H1 (cell line): ENCODE measurements around the gene MAPK8. TPM values are rescaled to one million over a fixed set of nuclear protein-coding genes. Genes with fewer than 3 reads are reported as not detected.

Source experiments
- CTCF ChIA-PET: fragments of 300-600 bp; sonication (Branson Sonifier 250); formaldehyde crosslinking; loops from one replicate; lab custom pipeline; 2021; ENCODE audit not compliant: partially characterized antibody; lab: Charles Lee
- POLR2A ChIA-PET: fragments of 300-600 bp; sonication (Branson Sonifier 250); formaldehyde crosslinking; loops from one replicate; lab custom pipeline; 2021; ENCODE audit warnings: inconsistent platforms; ENCODE audit not compliant: partially characterized antibody; lab: Charles Lee
- DNase-seq, 2 experiments: peaks; one replicate each; pipeline versions ENCODE4 v3.0.0 to v3.0.0-alpha.2; 2010 to 2022; ENCODE audit warnings: low spot score in 2 of 2, low read depth in 1 of 2, mixed read lengths in 1 of 2
- FAIRE-seq: peaks from 2 replicates; lab custom pipeline; 2011; peaks lifted over from hg19 to GRCh38; lab: Jason Lieb, UNC
- H2AFZ ChIP-seq: 2 replicates; pipeline ENCODE4 v1.8.1; 2012; ENCODE audit warnings: low read length, inconsistent platforms
- H2AK5ac ChIP-seq: 2 replicates; pipeline ENCODE4 v1.6.1; 2013; ENCODE audit warnings: low read depth, low read length
- H2BK120ac ChIP-seq: replicated peaks from 2 replicates; pipeline ENCODE3; 2013; ENCODE audit warnings: low read depth, low read length, inconsistent platforms
- H2BK12ac ChIP-seq: 2 replicates; pipeline ENCODE4 v1.6.1; 2013; ENCODE audit warnings: low read depth, low read length
- H2BK15ac ChIP-seq: 2 replicates; pipeline ENCODE4 v1.6.1; 2013; ENCODE audit warnings: low read length
- H2BK20ac ChIP-seq: 2 replicates; pipeline ENCODE4 v1.6.1; 2013; ENCODE audit warnings: low read length
- H2BK5ac ChIP-seq: 2 replicates; pipeline ENCODE4 v1.6.1; 2013; ENCODE audit warnings: low read depth, low read length
- H3K14ac ChIP-seq: 2 replicates; pipeline ENCODE4 v1.6.1; 2013; ENCODE audit warnings: inconsistent platforms; ENCODE audit not compliant: insufficient read length
- H3K18ac ChIP-seq: 2 replicates; pipeline ENCODE4 v1.6.1; 2013; ENCODE audit warnings: low read length; ENCODE audit errors: extremely low read depth
- H3K23ac ChIP-seq: 2 replicates; pipeline ENCODE4 v1.6.1; 2013; ENCODE audit warnings: inconsistent platforms; ENCODE audit not compliant: insufficient read length
- H3K23me2 ChIP-seq: 2 replicates; pipeline ENCODE4 v1.6.1; 2013; ENCODE audit warnings: low read depth, low read length
- H3K27ac ChIP-seq: 2 replicates; pipeline ENCODE4 v1.6.1; 2011; ENCODE audit warnings: low read depth, low read length, inconsistent platforms
- H3K27me3 ChIP-seq, 4 experiments: replicated peaks in 1 of 4; 1 replicate in 1 of 4; 2 replicates in 3 of 4; pipeline versions ENCODE4 v1.6.1 to v1.8.1; 2011 to 2013; ENCODE audit warnings: low read length in 3 of 4, mild to moderate bottlenecking in 3 of 4, inconsistent platforms in 2 of 4, mixed read lengths in 2 of 4, moderate library complexity in 1 of 4; ENCODE audit not compliant: control insufficient read depth in 3 of 4, insufficient read depth in 3 of 4; ENCODE audit errors: extremely low read depth in 1 of 4
- H3K36me3 ChIP-seq, 4 experiments: 2 replicates each; pipeline versions ENCODE4 v1.6.1 to v1.8.1; 2011 to 2013; ENCODE audit warnings: mild to moderate bottlenecking in 4 of 4, low read length in 3 of 4, moderate library complexity in 2 of 4, control low read depth in 1 of 4, inconsistent platforms in 1 of 4; ENCODE audit not compliant: insufficient read depth in 4 of 4, control insufficient read depth in 2 of 4
- H3K4ac ChIP-seq: replicated peaks from 2 replicates; pipeline ENCODE3; 2013; ENCODE audit warnings: low read length, low read depth, mixed read lengths, inconsistent platforms; ENCODE audit not compliant: insufficient read length
- H3K4me1 ChIP-seq, 4 experiments: replicated peaks in 1 of 4; 1 replicate in 1 of 4; 2 replicates in 3 of 4; pipeline versions ENCODE4 v1.6.1 to v1.8.1; 2011 to 2013; ENCODE audit warnings: low read length in 3 of 4, inconsistent platforms in 2 of 4, mixed read lengths in 1 of 4; ENCODE audit not compliant: insufficient read depth in 4 of 4, control insufficient read depth in 3 of 4
- H3K4me2 ChIP-seq, 2 experiments: 2 replicates each; pipeline versions ENCODE4 v1.6.1 to v1.8.1; 2011 to 2013; ENCODE audit warnings: low read depth in 2 of 2, low read length in 2 of 2, control low read depth in 1 of 2, inconsistent platforms in 1 of 2, mild to moderate bottlenecking in 1 of 2; ENCODE audit not compliant: insufficient read depth in 1 of 2
- H3K4me3 ChIP-seq, 4 experiments: fragments of 200-600, 300-600 bp in 1 of 4; sonication (generic), shearing (Covaris generic), sonication (Bioruptor Twin) in 1 of 4; 2 replicates each; pipeline versions ENCODE4 v1.5.1 to v1.8.1; 2011 to 2016; ENCODE audit warnings: low read length in 4 of 4, low read depth in 3 of 4, control low read depth in 2 of 4, inconsistent platforms in 2 of 4, mild to moderate bottlenecking in 2 of 4, mixed read lengths in 1 of 4, moderate library complexity in 1 of 4; ENCODE audit not compliant: insufficient read depth in 2 of 4; ENCODE audit errors: extremely low read depth in 1 of 4
- H3K56ac ChIP-seq: replicated peaks from 2 replicates; pipeline ENCODE3; 2013; ENCODE audit warnings: low read depth, mild to moderate bottlenecking, mixed read lengths, low read length, inconsistent platforms; ENCODE audit not compliant: insufficient read length
- H3K79me1 ChIP-seq: 2 replicates; pipeline ENCODE4 v1.6.1; 2013; ENCODE audit warnings: low read depth, low read length, control low read depth
- H3K79me2 ChIP-seq, 2 experiments: 2 replicates each; pipeline versions ENCODE4 v1.6.1 to v1.8.1; 2012 to 2013; ENCODE audit warnings: low read length in 2 of 2, mild to moderate bottlenecking in 2 of 2, inconsistent platforms in 1 of 2; ENCODE audit not compliant: insufficient read depth in 2 of 2, control insufficient read depth in 1 of 2
- H3K9ac ChIP-seq, 4 experiments: replicated peaks in 1 of 4; 1 replicate in 1 of 4; 2 replicates in 3 of 4; pipeline versions ENCODE4 v1.6.1 to v1.8.1; 2011 to 2013; ENCODE audit warnings: low read depth in 3 of 4, low read length in 3 of 4, control low read depth in 2 of 4, mild to moderate bottlenecking in 2 of 4, moderate library complexity in 2 of 4, inconsistent platforms in 1 of 4; ENCODE audit errors: extremely low read depth in 1 of 4
- H3K9me3 ChIP-seq, 2 experiments: 2 replicates each; pipeline versions ENCODE4 v1.6.1 to v1.8.1; 2012 to 2013; ENCODE audit warnings: mild to moderate bottlenecking in 2 of 2, moderate library complexity in 2 of 2, control low read depth in 1 of 2, inconsistent platforms in 1 of 2, low read depth in 1 of 2, low read length in 1 of 2, mixed read lengths in 1 of 2; ENCODE audit not compliant: insufficient read depth in 2 of 2
- H4K20me1 ChIP-seq, 2 experiments: replicated peaks in 1 of 2; 2 replicates each; pipeline versions ENCODE3 to v1.8.1; 2011 to 2013; ENCODE audit warnings: inconsistent platforms in 2 of 2, low read length in 2 of 2, mild to moderate bottlenecking in 1 of 2; ENCODE audit not compliant: insufficient read depth in 2 of 2, control insufficient read depth in 1 of 2
- H4K5ac ChIP-seq: 2 replicates; pipeline ENCODE4 v1.6.1; 2013; ENCODE audit warnings: low read length, low read depth, mixed read lengths, inconsistent platforms; ENCODE audit not compliant: insufficient read length
- H4K8ac ChIP-seq: 2 replicates; pipeline ENCODE4 v1.8.0; 2013; ENCODE audit warnings: mild to moderate bottlenecking, moderate library complexity, low read length, inconsistent platforms; ENCODE audit not compliant: insufficient read depth; ENCODE audit errors: extremely low read depth
- H4K91ac ChIP-seq: replicated peaks from 2 replicates; pipeline ENCODE3; 2013; ENCODE audit warnings: low read length, mixed read lengths, inconsistent platforms; ENCODE audit not compliant: insufficient read length
- BRCA1 ChIP-seq: IDR thresholded peaks from 2 replicates; pipeline ENCODE4 v1.6.1; 2012; ENCODE audit warnings: low read depth, low read length, improper control_type of control experiment
- EGR1 ChIP-seq: IDR thresholded peaks from 2 replicates; pipeline ENCODE4 v1.6.1; 2011; ENCODE audit warnings: low read depth, low read length, borderline replicate concordance
- RFX5 ChIP-seq: IDR thresholded peaks from 2 replicates; pipeline ENCODE4 v1.6.1; 2011; ENCODE audit warnings: low read depth, low read length, improper control_type of control experiment, borderline replicate concordance
- RXRA ChIP-seq: IDR thresholded peaks from 2 replicates; pipeline ENCODE4 v1.6.1; 2011; ENCODE audit warnings: low read depth, mild to moderate bottlenecking, low read length, moderate library complexity; ENCODE audit not compliant: insufficient read depth
- WGBS, 2 experiments: shearing (Covaris generic) in 1 of 2; methylation state at CpG; one replicate each; pipeline versions ENCODE4 v1.1.6 to v1.1.7; 2013 to 2015; ENCODE audit warnings: low lambda C conversion rate in 2 of 2, mixed read lengths in 2 of 2, inconsistent platforms in 1 of 2, low coverage in 1 of 2, missing lambda C conversion rate in 1 of 2; ENCODE audit not compliant: insufficient replicate concordance in 2 of 2, insufficient coverage in 1 of 2, insufficient read length in 1 of 2; ENCODE audit errors: extremely low coverage in 1 of 2, missing lambda C conversion rate in 1 of 2; 5-methylcytosine and 5-hydroxymethylcytosine counted together
- polyA plus RNA-seq, 7 experiments: library from polyadenylated mRNA; depleted of rRNA in 3 of 7; stranded (reverse) in 5 of 7; unstranded in 2 of 7; fragments of >200 nt in 5 of 7; fragments of 200-250 nt in 2 of 7; gene quantifications; 1 replicate in 5 of 7; 2 replicates in 1 of 7; 4 replicates in 1 of 7; pipeline versions ENCODE4 v1.2.1 to v1.2.3, GENCODE V29; 2011 to 2013; ENCODE audit warnings: missing spikeins in 2 of 7, mixed read lengths in 2 of 7
- total RNA-seq: library from RNA; stranded (reverse); fragmentation: NEBNext Ultra II Directional; extraction: Animal tissue kit (Norgen Biotek cat#: 25700); gene quantifications from 2 replicates; pipeline ENCODE4 v1.2.1, GENCODE V29; 2021

Gene MAPK8
- total and polyA plus RNA-seq, 2 of the 8 experiments (the other 6 are each of a cell fraction or from before 2014, with no cell fraction given), result 23.3 to 71.3 TPM

DNA sequence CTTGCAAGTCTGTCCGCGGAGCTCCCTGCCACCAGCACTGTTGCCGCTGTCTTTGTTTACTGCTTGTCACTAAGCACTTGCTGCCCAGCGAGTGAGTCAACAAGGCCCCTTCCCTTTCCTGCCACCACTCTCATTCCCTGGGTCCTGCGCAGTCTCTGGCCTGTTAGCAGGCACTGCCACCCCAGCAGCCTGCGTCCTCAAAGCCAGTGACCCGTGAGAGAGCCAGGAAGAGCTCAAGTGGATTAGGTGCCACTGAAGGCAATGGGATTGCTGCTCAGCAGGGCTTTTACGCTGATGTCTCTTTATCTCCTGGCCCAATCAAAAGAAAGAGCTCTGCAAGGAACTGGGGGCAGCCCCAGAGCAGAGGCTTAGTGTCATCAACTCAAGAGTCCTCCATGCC lies 31.8 kb upstream of the MAPK8 start, which contains the start of gene FRMPD2:
Gene FRMPD2, minus strand, starts transcription at position 61 of the 400 bp plus-strand sequence. CDS start 129 bp downstream, outside the sequence.
- H3K4me3 ChIP-seq, result no peak within 1 kb of the TSS
- no peak within 1 kb of the TSS for H4K8ac ChIP-seq
- no peak within 1 kb of the TSS; the same call in 1 of the 2 replicates for H3K27ac ChIP-seq
- no peak for TF ChIP-seq RXRA
- no peak for TF ChIP-seq BRCA1
- no peak for TF ChIP-seq EGR1
- TF ChIP-seq RFX5, result no peak

More for the DNA sequence above, 31.8 kb upstream of the MAPK8 start, which contains the start of gene FRMPD2:
- ChIA-PET CTCF (interaction anchor here (1.1 to 4.2 kb wide), 4 partner anchors 12 to 58 kb away, joined by 4 to 27 read pairs (median 4); no protein-coding TSS in a partner anchor), POLR2A (interaction anchor here (1.0 kb wide), 1 partner anchor 23 kb away, joined by 3 read pairs; no protein-coding TSS in a partner anchor)
- Histone ChIP-seq H3K36me3 (no peaks in the 10 kb centered on the region), H3K4ac (no peak within 1 kb of the TSS), H3K18ac (no peak within 1 kb of the TSS), H3K27me3 (no peaks in the 10 kb centered on the region), H3K14ac (no peak within 1 kb of the TSS), H3K79me2 (no peaks in the 10 kb centered on the region), H3K79me1 (no peaks in the 10 kb centered on the region), H2AK5ac (no peak within 1 kb of the TSS), H2BK12ac (no peak within 1 kb of the TSS; the same call in 1 of the 2 replicates), H3K4me2 (no peak within 1 kb of the TSS), H4K20me1 (no peaks in the 10 kb centered on the region), H3K9ac (no peak within 1 kb of the TSS), H4K91ac (no peak within 1 kb of the TSS), H3K9me3 (no peaks in the 10 kb centered on the region), H2BK5ac (no peak within 1 kb of the TSS), H3K4me1 (peaks cover 0 to 7% (median 1%) of the 10 kb centered on the region in 4 experiments; a peak in 2 of 7 replicates), H2BK120ac (no peak within 1 kb of the TSS), H3K23ac (no peak within 1 kb of the TSS), H3K23me2 (peaks cover 2% of the 10 kb centered on the region; the same call in 1 of the 2 replicates), H2BK20ac (no peak within 1 kb of the TSS), H3K56ac (no peak within 1 kb of the TSS), H4K5ac (no peak within 1 kb of the TSS), H2BK15ac (no peak within 1 kb of the TSS), H2AFZ (peak within 1 kb of the TSS; percentile 65)
- DNase-seq (no peak), FAIRE-seq (no peak)
- WGBS, 2 experiments, result 83% methylated on average over 8 of the region's 8 CpGs; no CpG with 5 or more reads in 1 of the 2 experiments
